T-helper 2 cell treated with Interferon-gamma antibody and Interleukin-4, amounts not matched to agents 5 μg/mL and 100 μg/mL, for 36 hours (primary cell): ENCODE results near the gene NADK.

ENCODE experiments used
- DNase-seq: peaks from one replicate; pipeline ENCODE4 v3.0.0; 2021; ENCODE audit warnings: low spot score
- H3K27ac Mint-ChIP-seq: one replicate; pipeline ENCODE4 v1.8.0; 2021; ENCODE audit warnings: mild to moderate bottlenecking, mixed read lengths
- H3K27me3 Mint-ChIP-seq: one replicate; pipeline ENCODE4 v1.8.0; 2021; ENCODE audit warnings: low read depth, mixed read lengths
- H3K36me3 Mint-ChIP-seq: one replicate; pipeline ENCODE4 v1.8.0; 2021; ENCODE audit warnings: low read depth, mixed read lengths
- H3K4me1 Mint-ChIP-seq: one replicate; pipeline ENCODE4 v1.8.0; 2021; ENCODE audit warnings: low read depth, mixed read lengths
- H3K4me3 Mint-ChIP-seq: one replicate; pipeline ENCODE4 v1.8.0; 2022; ENCODE audit warnings: mild to moderate bottlenecking, moderate library complexity, mixed read lengths
- H3K9me3 Mint-ChIP-seq: one replicate; pipeline ENCODE4 v1.8.0; 2021; ENCODE audit warnings: mixed read lengths

NADK gene, protein sequence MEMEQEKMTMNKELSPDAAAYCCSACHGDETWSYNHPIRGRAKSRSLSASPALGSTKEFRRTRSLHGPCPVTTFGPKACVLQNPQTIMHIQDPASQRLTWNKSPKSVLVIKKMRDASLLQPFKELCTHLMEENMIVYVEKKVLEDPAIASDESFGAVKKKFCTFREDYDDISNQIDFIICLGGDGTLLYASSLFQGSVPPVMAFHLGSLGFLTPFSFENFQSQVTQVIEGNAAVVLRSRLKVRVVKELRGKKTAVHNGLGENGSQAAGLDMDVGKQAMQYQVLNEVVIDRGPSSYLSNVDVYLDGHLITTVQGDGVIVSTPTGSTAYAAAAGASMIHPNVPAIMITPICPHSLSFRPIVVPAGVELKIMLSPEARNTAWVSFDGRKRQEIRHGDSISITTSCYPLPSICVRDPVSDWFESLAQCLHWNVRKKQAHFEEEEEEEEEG

DNA sequence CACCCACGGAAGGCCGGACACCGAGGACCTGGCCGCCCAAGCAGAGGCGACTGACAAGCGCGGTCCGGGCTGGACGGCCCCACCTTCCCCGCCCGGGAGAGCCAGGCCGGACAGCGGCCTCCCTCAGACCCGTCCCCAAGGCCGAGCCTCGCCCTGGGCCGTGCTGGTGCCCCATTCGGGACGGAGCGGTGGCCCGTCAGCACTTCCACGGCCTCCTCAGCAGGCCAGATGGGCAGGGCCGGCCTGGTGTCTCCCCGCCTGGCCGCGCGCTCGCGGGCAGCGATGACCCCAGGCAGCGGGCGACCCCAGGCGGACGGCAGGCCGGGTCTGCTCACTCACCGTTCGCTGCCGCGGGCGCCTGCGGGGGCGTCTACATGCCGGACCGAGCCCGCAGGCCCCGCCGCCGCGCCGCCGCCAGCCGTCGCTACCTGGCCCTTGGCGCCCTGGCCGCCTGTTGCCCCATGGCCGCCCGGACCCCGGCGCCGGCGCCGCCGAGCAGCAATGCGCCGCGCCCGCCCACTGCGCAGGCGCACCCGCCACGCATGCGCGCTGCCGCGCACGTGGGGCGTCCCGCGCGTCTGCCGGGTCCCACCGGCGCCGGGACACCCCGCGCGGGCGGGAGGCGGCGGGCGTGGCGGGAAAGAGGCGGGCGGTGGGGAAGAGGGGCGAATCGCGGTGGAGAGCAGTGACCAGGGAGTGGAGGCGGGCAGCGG, at the start of gene NADK:
TSS of gene NADK (minus strand) at position 521 of the 713 bp plus-strand sequence. CDS start 13,064 bp downstream, outside the sequence.
- peak; percentile 84 for DNase-seq
- peaks cover 50% of the 10 kb centered on the region for H3K4me1 Mint-ChIP-seq

DNA sequence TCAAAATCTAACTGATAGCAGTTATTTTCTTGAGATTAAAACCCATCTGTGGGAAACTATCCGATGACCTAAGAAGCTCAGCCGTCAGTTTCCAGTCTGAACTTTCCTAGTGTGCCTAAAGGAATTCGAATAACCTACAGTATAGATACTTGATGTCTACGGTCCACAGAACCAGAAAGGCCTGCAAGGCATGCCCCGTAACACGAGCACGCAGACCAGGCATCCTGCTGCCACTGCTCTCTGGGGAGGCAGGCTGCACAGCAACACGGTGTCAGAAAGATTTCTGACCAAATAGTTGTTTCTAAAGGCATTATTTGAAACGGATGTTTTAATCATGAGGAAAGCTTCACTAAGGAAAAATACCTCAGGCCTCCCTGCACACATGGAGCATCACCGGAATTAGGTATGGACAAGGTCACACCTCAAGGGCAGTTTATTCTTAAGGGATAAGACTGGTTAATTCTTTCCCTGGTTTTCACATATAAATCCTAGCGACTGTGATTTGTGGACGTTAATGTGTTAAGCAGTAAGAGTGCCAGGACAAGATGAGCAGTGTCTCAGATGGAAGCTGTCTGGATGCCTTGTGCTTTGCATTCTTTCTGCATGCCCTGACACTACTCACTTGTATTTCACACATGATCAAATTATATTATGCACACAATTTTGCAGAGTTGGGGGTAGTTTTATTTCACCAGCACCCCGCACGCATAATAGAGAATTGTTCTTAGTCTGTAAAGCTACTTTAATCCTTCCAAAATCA, 49.0 kb upstream of the NADK start:
- H3K4me3 Mint-ChIP-seq, result no peak overlapping the region
- no peak overlapping the region for H3K27ac Mint-ChIP-seq
- peaks cover 30% of the 10 kb centered on the region for H3K4me1 Mint-ChIP-seq
- peaks cover 29% of the 10 kb centered on the region for H3K36me3 Mint-ChIP-seq
- no peak for DNase-seq
- no peaks in the 10 kb centered on the region for H3K27me3 Mint-ChIP-seq
- no peaks in the 10 kb centered on the region for H3K9me3 Mint-ChIP-seq

More for the DNA sequence above, at the start of gene NADK:
- no peaks in the 10 kb centered on the region for H3K27me3 Mint-ChIP-seq
- peaks cover 2% of the 10 kb centered on the region for H3K36me3 Mint-ChIP-seq
- peak within 1 kb of the TSS; percentile 86 for H3K4me3 Mint-ChIP-seq
- peak within 1 kb of the TSS; percentile 92 for H3K27ac Mint-ChIP-seq
- H3K9me3 Mint-ChIP-seq, result no peaks in the 10 kb centered on the region

DNA sequence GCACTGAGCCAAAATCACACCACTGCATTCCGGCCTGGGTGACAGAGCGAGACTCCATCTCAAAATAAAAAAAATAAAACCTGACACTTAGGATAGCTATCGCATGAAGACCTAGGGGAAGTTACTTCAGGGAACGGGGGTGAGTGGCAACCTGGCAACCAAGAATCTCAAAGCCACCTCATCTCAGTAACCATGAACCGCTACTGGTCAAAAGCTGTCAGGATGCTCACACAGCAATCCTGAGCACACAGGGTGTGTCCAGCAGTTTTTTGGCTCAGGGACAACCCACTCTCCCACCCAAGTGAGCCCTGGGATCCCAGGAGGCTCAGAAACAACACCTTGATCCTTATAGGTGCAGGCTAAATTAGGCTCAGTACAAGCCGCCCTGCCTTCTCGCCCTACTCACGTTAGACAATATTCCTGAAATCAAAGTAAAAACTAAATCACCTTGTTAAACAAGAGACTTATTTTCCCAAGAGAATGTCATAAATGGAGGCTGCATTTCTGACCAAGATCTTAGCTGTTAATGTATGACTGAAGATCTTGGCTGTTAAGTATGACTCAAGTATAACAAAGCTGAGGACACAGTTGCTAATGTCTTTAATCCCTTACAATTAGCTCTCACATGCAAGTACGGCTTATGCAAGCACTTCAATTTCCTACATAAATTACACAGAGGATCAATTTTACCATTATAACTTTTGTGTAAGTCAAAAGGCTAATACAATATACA, 48.3 kb upstream of the NADK start:
- H3K4me1 Mint-ChIP-seq, result peaks cover 28% of the 10 kb centered on the region
- H3K27ac Mint-ChIP-seq, result no peak overlapping the region

DNA sequence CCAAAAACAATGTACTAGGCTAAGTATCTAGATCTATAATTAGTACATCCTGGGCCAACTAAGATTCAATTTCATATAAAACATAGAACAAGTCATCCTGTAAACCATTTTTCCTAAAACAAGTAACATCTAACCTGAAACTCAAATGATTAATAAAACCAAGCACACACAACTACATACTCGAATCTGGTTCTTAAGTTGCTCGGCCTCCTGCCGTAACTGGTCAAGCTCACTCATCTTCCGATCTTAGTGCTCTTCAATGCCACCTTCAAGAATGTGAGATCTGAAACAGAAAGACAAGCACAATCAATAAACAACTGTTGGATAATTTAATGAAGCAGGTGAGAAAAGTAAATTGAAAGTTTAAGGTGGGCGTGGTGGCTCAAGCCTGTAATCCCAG, 46.9 kb upstream of the NADK start:
- Mint-ChIP-seq H3K36me3 (peaks cover 33% of the 10 kb centered on the region), H3K4me3 (peak overlapping the region; percentile 21), H3K9me3 (no peaks in the 10 kb centered on the region), H3K4me1 (peaks cover 28% of the 10 kb centered on the region), H3K27ac (peak overlapping the region; percentile 42), H3K27me3 (no peaks in the 10 kb centered on the region)
- no peak for DNase-seq

More for the DNA sequence above, 48.3 kb upstream of the NADK start:
- DNase-seq, result no peak
- Mint-ChIP-seq H3K36me3 (peaks cover 27% of the 10 kb centered on the region), H3K4me3 (no peak overlapping the region), H3K27me3 (no peaks in the 10 kb centered on the region), H3K9me3 (no peaks in the 10 kb centered on the region)

DNA sequence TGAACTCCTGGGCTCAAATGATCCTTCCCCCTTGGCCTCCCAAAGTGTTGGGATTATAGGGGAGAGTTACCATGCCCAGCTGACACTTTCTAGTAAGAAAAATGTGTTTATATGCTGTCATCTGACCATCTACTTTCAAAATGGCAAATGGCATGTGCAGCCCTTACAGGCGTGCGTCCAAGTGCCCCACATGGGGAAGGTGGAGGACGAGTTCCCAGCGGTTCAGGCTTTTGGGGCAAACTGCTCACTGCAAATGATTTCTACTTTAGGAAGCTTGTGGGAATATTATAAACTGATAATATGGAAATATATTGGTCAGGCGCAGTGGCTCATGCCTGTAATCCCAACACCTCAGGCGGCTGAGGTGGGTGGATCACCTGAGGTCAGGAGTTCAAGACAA, 41.5 kb upstream of the NADK start:
- Mint-ChIP-seq H3K4me1 (peaks cover 11% of the 10 kb centered on the region), H3K4me3 (no peak overlapping the region), H3K27ac (no peak overlapping the region), H3K27me3 (no peaks in the 10 kb centered on the region), H3K9me3 (no peaks in the 10 kb centered on the region), H3K36me3 (peaks cover 35% of the 10 kb centered on the region)
- no peak for DNase-seq

DNA sequence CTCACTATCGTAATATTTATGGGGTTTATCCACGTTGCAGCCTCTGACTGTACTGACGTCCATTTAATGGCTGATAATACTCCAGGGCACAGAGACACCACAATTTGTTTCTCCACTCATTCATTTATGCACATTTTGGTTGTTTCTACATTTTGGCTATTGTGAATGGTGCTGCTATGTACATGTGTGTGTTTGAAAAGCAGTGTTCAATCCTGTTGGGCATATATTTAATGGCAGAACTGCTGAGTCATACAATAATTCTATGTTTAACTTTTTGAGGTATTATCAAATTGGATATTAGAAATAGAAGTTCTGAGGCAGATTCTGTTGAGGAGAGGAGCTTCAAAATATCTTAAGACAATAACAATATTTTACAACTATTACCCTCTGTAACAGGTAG, 39.0 kb upstream of the NADK start:
- no peaks in the 10 kb centered on the region for H3K27me3 Mint-ChIP-seq
- no peak overlapping the region for H3K27ac Mint-ChIP-seq
- H3K4me3 Mint-ChIP-seq, result no peak overlapping the region
- peaks cover 39% of the 10 kb centered on the region for H3K36me3 Mint-ChIP-seq
- no peaks in the 10 kb centered on the region for H3K9me3 Mint-ChIP-seq
- DNase-seq, result no peak
- no peaks in the 10 kb centered on the region for H3K4me1 Mint-ChIP-seq

DNA sequence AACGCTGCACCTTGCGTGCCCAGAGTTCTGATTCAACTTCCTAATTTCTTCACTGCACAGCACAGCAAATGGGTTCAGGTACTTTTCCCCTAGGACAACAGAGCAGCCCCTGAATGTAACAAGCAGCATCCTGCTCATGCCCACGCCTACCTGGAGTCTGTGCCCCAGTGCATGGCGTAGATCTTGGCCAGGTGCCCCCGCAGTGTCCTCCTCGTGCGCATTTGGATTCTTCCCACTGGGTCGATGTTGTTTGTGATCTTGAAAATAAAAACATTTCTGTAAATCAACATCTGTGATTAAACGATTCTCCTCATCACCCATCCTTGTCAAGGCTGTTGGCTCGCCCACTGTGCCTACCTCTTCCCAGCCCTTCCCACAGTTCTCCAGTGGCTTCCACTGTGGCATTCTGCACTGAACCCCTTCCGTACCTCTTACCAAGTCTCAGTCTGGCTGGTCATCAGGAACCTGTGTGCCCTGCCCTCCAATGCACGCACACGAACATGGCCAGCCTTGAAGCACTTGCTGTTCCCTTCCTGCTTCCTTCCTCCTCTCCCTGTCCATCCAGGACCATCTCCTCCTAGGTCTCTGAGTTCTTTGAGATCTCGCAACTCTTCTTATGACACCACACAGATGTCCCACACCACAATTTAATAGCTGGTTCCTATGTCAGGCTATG, 37.5 kb upstream of the NADK start:
- Mint-ChIP-seq H3K27ac (peak overlapping the region; percentile 4), H3K9me3 (no peaks in the 10 kb centered on the region), H3K36me3 (peaks cover 35% of the 10 kb centered on the region)

DNA sequence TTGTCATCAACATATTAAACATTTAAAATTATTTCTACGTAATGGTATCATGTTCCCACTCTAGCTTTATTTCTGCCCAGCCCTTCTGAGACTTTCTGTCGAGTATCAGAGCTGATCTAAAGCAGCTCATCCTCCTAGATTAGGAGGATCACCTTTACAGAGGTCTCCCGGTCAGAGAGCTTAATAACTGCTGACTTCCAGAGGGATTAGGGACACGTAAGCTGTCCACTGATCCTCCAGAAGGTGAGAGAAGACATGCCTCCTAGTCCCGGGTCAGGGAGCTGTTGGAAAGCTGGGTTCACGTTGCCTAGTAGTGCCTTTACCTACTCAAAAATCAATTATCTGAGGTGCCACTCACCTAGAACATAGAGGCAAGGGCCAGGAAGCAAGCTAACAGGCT, 31.2 kb upstream of the NADK start:
- peaks cover 33% of the 10 kb centered on the region for H3K36me3 Mint-ChIP-seq
- peaks cover 1% of the 10 kb centered on the region for H3K4me1 Mint-ChIP-seq
- H3K27me3 Mint-ChIP-seq, result no peaks in the 10 kb centered on the region
- H3K4me3 Mint-ChIP-seq, result no peak overlapping the region
- H3K9me3 Mint-ChIP-seq, result no peaks in the 10 kb centered on the region
- no peak overlapping the region for H3K27ac Mint-ChIP-seq
- DNase-seq, result no peak

More for the DNA sequence above, 37.5 kb upstream of the NADK start:
- Mint-ChIP-seq H3K27me3 (no peaks in the 10 kb centered on the region), H3K4me1 (no peaks in the 10 kb centered on the region), H3K4me3 (no peak overlapping the region)
- DNase-seq, result no peak

DNA sequence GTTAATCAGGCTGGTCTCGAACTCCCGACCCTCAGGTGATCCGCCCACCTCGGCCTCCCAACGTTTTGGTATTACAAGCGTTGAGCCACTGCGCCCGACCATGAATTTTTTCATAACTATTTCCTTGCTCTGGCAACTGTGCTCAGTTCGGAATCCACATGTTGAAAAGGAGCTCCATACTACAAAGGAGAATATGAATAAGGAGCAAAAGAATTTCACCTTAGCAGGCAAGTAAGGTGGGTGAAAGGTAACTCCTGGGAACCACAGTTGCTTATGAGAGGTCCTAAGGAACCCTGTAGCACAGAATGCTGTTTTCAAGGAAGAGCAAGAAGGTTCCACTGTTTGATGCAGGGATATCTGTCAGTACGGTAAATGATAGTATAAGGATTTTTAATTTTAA, 29.9 kb upstream of the NADK start:
- H3K27ac Mint-ChIP-seq, result no peak overlapping the region

DNA sequence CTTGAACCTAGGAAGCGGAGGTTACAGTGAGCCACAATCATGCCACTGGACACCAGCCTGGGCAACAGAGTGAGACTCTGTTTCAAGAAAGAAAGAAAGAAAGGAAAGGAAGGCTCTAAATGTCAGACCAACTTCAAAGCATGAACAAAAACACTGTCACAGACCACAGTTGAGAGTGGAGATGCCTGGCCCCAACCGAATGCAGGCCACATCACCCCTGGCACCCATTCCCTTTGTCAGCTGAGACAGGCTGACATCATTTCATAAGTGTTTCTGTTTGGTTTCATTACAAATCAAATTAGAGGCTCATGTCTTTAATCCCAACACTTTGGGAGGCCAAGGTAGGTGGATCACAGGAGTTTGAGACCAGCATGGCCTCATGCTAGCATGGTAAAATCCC, 28.6 kb upstream of the NADK start:
- peaks cover 36% of the 10 kb centered on the region for H3K36me3 Mint-ChIP-seq
- H3K9me3 Mint-ChIP-seq, result no peaks in the 10 kb centered on the region
- H3K27me3 Mint-ChIP-seq, result no peaks in the 10 kb centered on the region
- H3K4me3 Mint-ChIP-seq, result no peak overlapping the region
- no peak overlapping the region for H3K27ac Mint-ChIP-seq
- no peak for DNase-seq
- H3K4me1 Mint-ChIP-seq, result peaks cover 6% of the 10 kb centered on the region

More for the DNA sequence above, 29.9 kb upstream of the NADK start:
- no peaks in the 10 kb centered on the region for H3K27me3 Mint-ChIP-seq
- H3K36me3 Mint-ChIP-seq, result peaks cover 34% of the 10 kb centered on the region
- H3K4me1 Mint-ChIP-seq, result peaks cover 1% of the 10 kb centered on the region
- no peak for DNase-seq
- H3K4me3 Mint-ChIP-seq, result no peak overlapping the region
- H3K9me3 Mint-ChIP-seq, result no peaks in the 10 kb centered on the region

DNA sequence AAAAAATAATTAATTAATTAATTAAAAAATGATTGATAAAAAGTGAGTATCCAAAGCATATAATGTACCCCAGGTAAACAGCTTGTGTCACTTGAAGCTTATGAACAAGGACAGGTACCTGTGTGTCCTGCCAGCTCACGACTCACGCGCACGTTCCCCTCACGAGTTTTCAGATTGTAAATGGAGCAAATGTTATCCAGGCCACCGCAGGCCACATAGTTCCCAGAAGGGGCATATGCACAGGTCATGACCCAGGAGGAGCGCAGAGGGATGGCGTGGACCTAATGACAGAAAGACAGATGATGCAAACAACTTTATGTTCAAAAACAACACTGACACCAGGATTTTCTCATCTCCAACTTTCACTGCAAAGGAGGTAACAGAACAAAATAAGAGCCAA, 26.0 kb upstream of the NADK start:
- no peak overlapping the region for H3K27ac Mint-ChIP-seq

DNA sequence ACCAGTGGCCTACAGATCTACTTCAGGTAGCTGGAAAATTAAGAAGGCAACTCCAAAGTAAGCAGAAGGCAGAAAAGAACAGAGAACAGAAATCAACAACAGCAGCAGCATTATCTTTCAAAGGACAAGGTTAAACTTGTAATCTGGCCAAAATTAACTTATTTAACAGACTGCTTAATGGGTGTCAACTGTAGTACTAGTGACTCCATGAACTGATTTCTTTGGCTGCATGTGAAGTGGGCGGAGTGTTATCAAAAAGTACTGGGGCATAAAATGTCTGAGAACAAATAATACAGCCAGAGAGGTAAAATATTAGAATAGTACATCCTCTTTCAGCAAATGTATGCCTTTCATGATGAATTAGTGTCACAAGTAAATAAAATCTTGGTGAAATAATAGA, 24.6 kb upstream of the NADK start:
- H3K27ac Mint-ChIP-seq, result no peak overlapping the region
- H3K36me3 Mint-ChIP-seq, result peaks cover 46% of the 10 kb centered on the region
- H3K4me1 Mint-ChIP-seq, result peaks cover 14% of the 10 kb centered on the region

More for the DNA sequence above, 26.0 kb upstream of the NADK start:
- Mint-ChIP-seq H3K4me1 (peaks cover 13% of the 10 kb centered on the region), H3K36me3 (peaks cover 49% of the 10 kb centered on the region), H3K4me3 (no peak overlapping the region), H3K27me3 (no peaks in the 10 kb centered on the region), H3K9me3 (no peaks in the 10 kb centered on the region)
- no peak for DNase-seq

DNA sequence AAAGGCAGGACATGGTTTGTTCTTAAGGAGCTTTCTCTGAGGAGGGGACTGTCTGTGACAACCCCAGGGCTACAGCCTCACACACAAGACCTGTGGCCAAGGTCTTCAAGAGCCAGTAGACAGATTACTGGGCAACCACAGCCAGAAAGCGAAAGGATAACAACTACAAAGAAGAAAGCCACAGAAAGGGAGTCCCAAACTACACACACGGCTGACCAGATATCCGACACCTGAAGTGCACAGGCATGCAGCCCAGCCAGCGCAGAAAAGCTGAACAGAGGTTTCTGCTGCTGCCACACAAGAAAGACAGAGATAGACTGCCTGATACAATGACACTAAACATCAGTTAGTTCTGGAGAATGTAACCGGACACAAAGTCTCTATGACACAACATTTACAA, 21.4 kb upstream of the NADK start:
- Mint-ChIP-seq H3K9me3 (no peaks in the 10 kb centered on the region), H3K27me3 (no peaks in the 10 kb centered on the region), H3K27ac (no peak overlapping the region), H3K4me3 (no peak overlapping the region), H3K4me1 (peaks cover 16% of the 10 kb centered on the region), H3K36me3 (peaks cover 57% of the 10 kb centered on the region)
- no peak for DNase-seq

More for the DNA sequence above, 24.6 kb upstream of the NADK start:
- DNase-seq, result no peak
- no peaks in the 10 kb centered on the region for H3K9me3 Mint-ChIP-seq
- H3K27me3 Mint-ChIP-seq, result no peaks in the 10 kb centered on the region
- no peak overlapping the region for H3K4me3 Mint-ChIP-seq
